A549 (cell line): ENCODE measurements around the gene TFF1.

Experiments used
- BHLHE40 ChIP-seq: IDR thresholded peaks from 2 replicates; pipeline ENCODE4 v1.6.1; 2012; ENCODE audit warnings: low read depth, low read length, inconsistent platforms
- ELK1 ChIP-seq: fragments of 150-350 bp; IDR thresholded peaks from 2 replicates; pipeline ENCODE4 v1.6.1; 2014; ENCODE audit warnings: low read depth, mild to moderate bottlenecking, low read length
- EP300 ChIP-seq, 2 experiments: fragments of >200 bp; sonication (Bioruptor Twin); formaldehyde crosslinking; IDR thresholded peaks; 2 replicates in 1 of 2; 3 replicates in 1 of 2; pipeline ENCODE4 v1.6.1; 2016 to 2017
- HOXA7 ChIP-seq: fragments of 250-450 bp; sonication (Bioruptor Pico); IDR thresholded peaks from 2 replicates; pipeline ENCODE4 v1.5.0; 2020; ENCODE audit warnings: mild to moderate bottlenecking, moderate library complexity
- NFE2L2 ChIP-seq: fragments of 150-350 bp; conservative IDR thresholded peaks from 2 replicates; pipeline ENCODE4 v1.6.1; 2014; ENCODE audit warnings: low read length
- PBX3 ChIP-seq: IDR thresholded peaks from 2 replicates; pipeline ENCODE4 v1.6.1; 2012
- POLR2A ChIP-seq: IDR thresholded peaks from 2 replicates; pipeline ENCODE4 v1.6.1; 2012; ENCODE audit warnings: mild to moderate bottlenecking, low read length
- POLR2AphosphoS2 ChIP-seq: conservative IDR thresholded peaks from 2 replicates; pipeline ENCODE4 v1.6.1; 2012; ENCODE audit warnings: low read length, improper control_type of control experiment, inconsistent platforms
- RAD21 ChIP-seq, 2 experiments: fragments of >200 bp in 1 of 2; sonication (Bioruptor Twin) in 1 of 2; formaldehyde crosslinking in 1 of 2; IDR thresholded peaks in 1 of 2; conservative IDR thresholded peaks in 1 of 2; 2 replicates in 1 of 2; 3 replicates in 1 of 2; pipeline ENCODE4 v1.6.1; 2012 to 2018; ENCODE audit warnings: inconsistent platforms in 1 of 2
- REST ChIP-seq: fragments of 200-600 bp; sonication (generic); IDR thresholded peaks from 2 replicates; pipeline ENCODE4 v1.6.1; 2016; ENCODE audit warnings: antibody characterized with exemption, mild to moderate bottlenecking, moderate library complexity
- ZFP36 ChIP-seq: fragments of 450-650 bp; IDR thresholded peaks from 2 replicates; pipeline ENCODE4 v1.6.1; 2014; ENCODE audit warnings: borderline replicate concordance; ENCODE audit not compliant: partially characterized antibody
- TF ChIP-seq, protein P1 (sequence below): fragments of >200 bp; sonication (Bioruptor Twin); formaldehyde crosslinking; IDR thresholded peaks from 3 replicates; pipeline ENCODE4 v1.5.1; 2016
- TF ChIP-seq, protein P2 (sequence below): fragments of 450-650 bp; IDR thresholded peaks from 2 replicates; pipeline ENCODE4 v1.6.1; 2014; ENCODE audit warnings: antibody characterized with exemption

DNA sequence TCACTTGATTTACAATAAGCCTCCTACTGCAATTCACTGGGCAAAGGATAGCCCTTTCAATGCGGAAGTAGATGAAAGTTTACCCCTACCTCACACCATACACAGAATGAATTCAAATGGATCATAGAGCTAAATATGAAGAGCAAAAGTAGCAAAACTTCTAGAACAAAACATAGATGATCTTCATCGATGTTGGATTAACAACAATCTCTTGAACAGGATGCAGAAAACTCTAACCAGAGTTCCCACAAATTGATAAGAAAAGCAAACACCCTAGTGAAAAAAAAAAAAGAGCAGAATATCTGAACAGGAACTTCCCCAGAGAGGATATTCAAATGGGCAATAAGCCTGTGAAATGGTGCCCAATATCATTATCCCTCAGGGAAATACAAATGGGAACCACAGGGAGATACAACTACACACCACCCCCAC, 35.5 kb upstream of the TFF1 start:
- TF ChIP-seq, protein P1, sequence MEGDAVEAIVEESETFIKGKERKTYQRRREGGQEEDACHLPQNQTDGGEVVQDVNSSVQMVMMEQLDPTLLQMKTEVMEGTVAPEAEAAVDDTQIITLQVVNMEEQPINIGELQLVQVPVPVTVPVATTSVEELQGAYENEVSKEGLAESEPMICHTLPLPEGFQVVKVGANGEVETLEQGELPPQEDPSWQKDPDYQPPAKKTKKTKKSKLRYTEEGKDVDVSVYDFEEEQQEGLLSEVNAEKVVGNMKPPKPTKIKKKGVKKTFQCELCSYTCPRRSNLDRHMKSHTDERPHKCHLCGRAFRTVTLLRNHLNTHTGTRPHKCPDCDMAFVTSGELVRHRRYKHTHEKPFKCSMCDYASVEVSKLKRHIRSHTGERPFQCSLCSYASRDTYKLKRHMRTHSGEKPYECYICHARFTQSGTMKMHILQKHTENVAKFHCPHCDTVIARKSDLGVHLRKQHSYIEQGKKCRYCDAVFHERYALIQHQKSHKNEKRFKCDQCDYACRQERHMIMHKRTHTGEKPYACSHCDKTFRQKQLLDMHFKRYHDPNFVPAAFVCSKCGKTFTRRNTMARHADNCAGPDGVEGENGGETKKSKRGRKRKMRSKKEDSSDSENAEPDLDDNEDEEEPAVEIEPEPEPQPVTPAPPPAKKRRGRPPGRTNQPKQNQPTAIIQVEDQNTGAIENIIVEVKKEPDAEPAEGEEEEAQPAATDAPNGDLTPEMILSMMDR = no peak
- TF ChIP-seq REST (no peak), ZFP36 (no peak), PBX3 (no peak), HOXA7 (CRISPR knock-in tag) (no peak), RAD21 (conservative IDR thresholded peaks at IDR 0.05 in 1 of 2, IDR thresholded peaks at IDR 0.05 in 1 of 2) (no peak), BHLHE40 (no peak), EP300 (IDR thresholded peaks at IDR 0.05) (no peak), POLR2A (no peak), POLR2AphosphoS2 (no peak), NFE2L2 (no peak), ELK1 (no peak)
- TF ChIP-seq, protein P2, sequence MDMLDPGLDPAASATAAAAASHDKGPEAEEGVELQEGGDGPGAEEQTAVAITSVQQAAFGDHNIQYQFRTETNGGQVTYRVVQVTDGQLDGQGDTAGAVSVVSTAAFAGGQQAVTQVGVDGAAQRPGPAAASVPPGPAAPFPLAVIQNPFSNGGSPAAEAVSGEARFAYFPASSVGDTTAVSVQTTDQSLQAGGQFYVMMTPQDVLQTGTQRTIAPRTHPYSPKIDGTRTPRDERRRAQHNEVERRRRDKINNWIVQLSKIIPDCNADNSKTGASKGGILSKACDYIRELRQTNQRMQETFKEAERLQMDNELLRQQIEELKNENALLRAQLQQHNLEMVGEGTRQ = no peak
